ENCODE measurements around the gene DGCR8. TPM values are rescaled to one million over a fixed set of nuclear protein-coding genes. Genes with fewer than 3 reads are reported as not detected.

DGCR8 gene
- total and polyA plus RNA-seq, 12 donors, result 8.3 to 26.3 (median 14.0) TPM

DNA sequence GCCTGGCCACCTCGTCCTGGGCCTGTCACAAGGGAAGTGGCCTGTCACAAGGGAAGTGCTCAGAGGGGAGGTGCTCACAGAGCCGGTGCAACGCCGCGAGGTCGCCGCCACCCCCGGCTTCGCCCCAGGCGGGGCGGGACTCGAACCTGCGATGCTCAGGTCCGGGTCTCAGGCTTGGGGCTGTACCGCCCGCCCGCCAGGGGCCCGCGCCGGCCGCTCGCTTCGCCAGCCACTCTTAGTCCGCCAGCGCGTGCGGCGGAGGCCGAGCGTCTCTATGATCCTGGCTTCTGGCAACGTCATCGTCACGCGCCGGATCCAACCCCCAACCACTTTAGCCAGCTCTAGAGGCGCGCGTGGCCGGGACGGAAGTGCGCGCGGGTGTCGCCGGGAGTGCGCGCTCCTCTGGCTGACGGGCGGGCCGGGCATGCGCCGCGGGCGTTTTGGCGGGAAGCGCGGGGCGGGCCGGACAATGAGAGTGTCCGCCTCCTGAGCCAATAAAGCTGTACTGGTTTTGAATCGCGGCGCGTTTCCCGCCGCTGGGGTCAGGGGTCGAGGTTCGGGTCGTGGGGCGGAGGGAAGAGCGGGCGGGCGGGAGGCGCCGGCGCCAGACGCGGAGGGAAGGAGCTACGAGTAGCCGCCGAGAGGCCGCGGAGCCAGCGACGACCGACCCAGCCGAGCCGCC, 37.1 kb downstream of the DGCR8 start, which contains the start of gene TRMT2A:
Gene TRMT2A (minus strand): TSS at position 276 of the 682 bp plus-strand sequence. CDS start 320 bp downstream, outside the sequence.
- Histone ChIP-seq H3K27ac (peak within 1 kb of the TSS; percentile 26 to 93 (median 89)), H3K9me3 (no peaks in the 10 kb centered on the region), H3K4me3 (peak within 1 kb of the TSS; percentile 57 to 99 (median 82)), H3K4me1 (peaks cover 19 to 57% (median 37%) of the 10 kb centered on the region in 9 donors), H3K36me3 (peaks cover 0 to 75% (median 41%) of the 10 kb centered on the region in 9 donors), H3K27me3 (no peaks in the 10 kb centered on the region)
- intact Hi-C loops (cut with DNase I), result loop anchor here in 3 of 10 donors (2.0 to 10.0 kb wide), 4 partner anchors 38 to 152 kb away; partner anchors contain the start of gene TANGO2 (in 1 of the 3)
- TF ChIP-seq CTCF (IDR thresholded peaks at IDR 0.05), result peak in 5 of 9 donors; percentile 20 to 49 (median 36)
- WGBS, 2 donors, result 0% methylated on average over 79 to 81 of the region's 88 CpGs
- DNase-seq (peak; percentile 97), ATAC-seq (peak; percentile 91 to 96 (median 94))

DNA sequence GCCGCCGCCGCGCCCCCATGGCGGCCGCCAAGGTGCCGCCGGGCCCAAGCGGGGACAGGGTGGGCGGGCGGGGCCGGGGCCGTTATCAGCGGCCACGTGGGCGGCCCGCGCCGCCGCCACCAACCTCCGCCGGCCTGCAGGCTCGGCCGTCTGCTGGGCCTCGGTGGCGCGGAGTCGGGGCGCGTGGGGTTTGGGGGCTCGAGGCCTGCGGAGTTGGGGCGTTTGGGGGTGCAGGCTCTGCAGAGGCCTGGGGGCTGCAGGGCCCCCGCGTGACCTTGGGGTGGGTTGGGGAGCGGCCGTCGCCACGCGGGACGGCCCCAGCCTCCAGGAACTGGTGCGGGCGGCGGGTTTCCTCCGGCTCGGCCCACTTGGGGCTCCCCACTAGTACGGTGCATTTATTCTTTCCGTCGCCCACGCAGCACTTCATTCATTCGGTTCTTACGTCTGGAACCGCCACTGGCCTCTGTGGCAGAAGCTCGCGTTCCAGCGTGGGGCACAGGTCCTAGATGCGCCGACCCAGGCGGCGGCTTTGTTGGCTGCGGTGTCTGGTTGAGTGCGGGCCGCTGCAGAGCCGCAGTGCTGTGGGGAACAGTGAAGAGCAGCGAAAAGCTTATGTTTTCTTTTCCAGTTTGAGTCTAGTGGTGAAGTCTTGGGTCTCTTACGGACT, 37.7 kb downstream of the DGCR8 start:
- Histone ChIP-seq H3K27ac (peak overlapping the region; percentile 26 to 93 (median 86)), H3K4me1 (peaks cover 15 to 50% (median 36%) of the 10 kb centered on the region in 9 donors), H3K9me3 (no peaks in the 10 kb centered on the region), H3K27me3 (no peaks in the 10 kb centered on the region), H3K36me3 (peaks cover 0 to 72% (median 40%) of the 10 kb centered on the region in 9 donors), H3K4me3 (peak overlapping the region; percentile 57 to 99 (median 80))
- no peak for TF ChIP-seq CTCF (IDR thresholded peaks at IDR 0.05)
- DNase-seq (peak; percentile 27 to 36), ATAC-seq (no peak)
- 0 to 1% methylated on average over 51 to 66 of the region's 66 CpGs for WGBS, 2 donors
- intact Hi-C loops (cut with DNase I), result loop anchor here in 3 of 10 donors (2.0 to 10.0 kb wide), 4 partner anchors 39 to 153 kb away; partner anchors contain the start of gene TANGO2 (in 1 of the 3)

- Histone ChIP-seq H3K4me1 (peaks cover 15 to 50% (median 36%) of the 10 kb centered on the region in 9 donors), H3K27ac (peak overlapping the region in 9 of 10 donors; percentile 68 to 93 (median 88)), H3K9me3 (no peaks in the 10 kb centered on the region), H3K36me3 (peaks cover 0 to 67% (median 33%) of the 10 kb centered on the region in 9 donors), H3K4me3 (peak overlapping the region; percentile 57 to 99 (median 80)), H3K27me3 (no peaks in the 10 kb centered on the region)
- WGBS, 2 donors, result 19 to 21% methylated on average over 8 of the region's 8 CpGs
- ATAC-seq (no peak), DNase-seq (no peak)
- intact Hi-C loops (cut with DNase I), result loop anchor here in 3 of 10 donors (5.0 to 10.0 kb wide), 3 partner anchors 41 to 154 kb away; partner anchors contain the start of gene TANGO2 (in 1 of the 3)
- no peak for TF ChIP-seq CTCF (IDR thresholded peaks at IDR 0.05)
These were observed 38.4 kb downstream of the DGCR8 start for GRCh38 chr22:20118300-20119020.

Measured in heart right ventricle (tissue), 16 donors.